ENCODE data around the gene REPIN1.

- TF ChIP-seq CTCF (IDR thresholded peaks at IDR 0.05): no peak
- TF ChIP-seq POLR2A (IDR thresholded peaks at IDR 0.05): no peak
Observed at GRCh38 chr7:150340875-150341262, 27.8 kb upstream of the REPIN1 start.
